ENCODE results near the gene SNTN. TPM values are rescaled to one million over a fixed set of nuclear protein-coding genes. Genes with fewer than 3 reads are reported as not detected.

The SNTN gene
- total and polyA plus RNA-seq, 2 of the 13 experiments (the other 11 are each of a cell fraction or from before 2014, with no cell fraction given): not detected

GRCh38 chr3:63693351-63693750, 40.9 kb downstream of the SNTN start:
- intact Hi-C loops (cut with micrococcal nuclease; ENCODE audit: unreplicated experiment): no loop called here

More at GRCh38 chr3:63693351-63693750, 40.9 kb downstream of the SNTN start:
- Histone ChIP-seq H3K27me3 (ENCODE audit: control insufficient read depth in 1 of 2, insufficient read depth in 2 of 2, low read length in 2 of 2) (no peaks in the 10 kb centered on the region), H4K20me1 (ENCODE audit: insufficient read depth, low read length) (no peaks in the 10 kb centered on the region), H3K4me1 (ENCODE audit: insufficient read depth, low read length) (no peaks in the 10 kb centered on the region), H3K79me2 (ENCODE audit: insufficient read depth, low read length) (no peaks in the 10 kb centered on the region), H3K4me2 (ENCODE audit: low read depth, low read length) (no peak overlapping the region), H3K27ac (ENCODE audit: extremely low read length, insufficient read depth, low read length) (no peak overlapping the region), H2AFZ (ENCODE audit: low read length) (no peak overlapping the region), H3K9ac (ENCODE audit: insufficient read depth, low read depth, low read length) (no peak overlapping the region), H3K4me3 (replicated peaks in 1 of 3; ENCODE audit: insufficient read depth in 1 of 3, low read depth in 2 of 3, low read length in 3 of 3) (no peak overlapping the region), H3K36me3 (replicated peaks in 1 of 2; ENCODE audit: control insufficient read depth in 1 of 2, insufficient read depth in 2 of 2, low read length in 2 of 2) (no peaks in the 10 kb centered on the region), H3K9me3 (ENCODE audit: low read length) (no peaks in the 10 kb centered on the region)
- no peak for DNase-seq (ENCODE audit: low spot score)
- in situ Hi-C loops (cut with HindIII; ENCODE audit: extremely low pct_ligation_motif_present, low pct_unique_long_range_greater_than_20kb): no loop called here
- TF ChIP-seq ZSCAN31 (CRISPR knock-in tag; IDR thresholded peaks at IDR 0.05; ENCODE audit: low read depth) (no peak), ZNF17 (CRISPR knock-in tag; IDR thresholded peaks at IDR 0.05) (no peak), RFX3 (CRISPR knock-in tag; IDR thresholded peaks at IDR 0.05) (no peak), HNF4G (IDR thresholded peaks at IDR 0.05; ENCODE audit: borderline replicate concordance, low read depth, low read length) (no peak), HNF4G (CRISPR knock-in tag; IDR thresholded peaks at IDR 0.05; ENCODE audit: borderline replicate concordance, low read depth) (no peak), SNAI1 (CRISPR knock-in tag; IDR thresholded peaks at IDR 0.05; ENCODE audit: borderline replicate concordance) (no peak), ZFAT (CRISPR knock-in tag; conservative IDR thresholded peaks at IDR 0.05) (no peak), PHB2 (IDR thresholded peaks at IDR 0.05; ENCODE audit: partially characterized antibody) (no peak), JARID2 (CRISPR knock-in tag; IDR thresholded peaks at IDR 0.05; ENCODE audit: insufficient replicate concordance) (no peak), E2F2 (CRISPR knock-in tag; IDR thresholded peaks at IDR 0.05; ENCODE audit: borderline replicate concordance) (no peak), ZNF274 (CRISPR knock-in tag; IDR thresholded peaks at IDR 0.05) (no peak), TFDP1 (CRISPR knock-in tag; IDR thresholded peaks at IDR 0.05; ENCODE audit: borderline replicate concordance) (no peak), NR2F2 (IDR thresholded peaks at IDR 0.05; ENCODE audit: borderline replicate concordance, low read depth) (no peak), HMGA1 (CRISPR knock-in tag; conservative IDR thresholded peaks at IDR 0.05) (no peak), POLR2AphosphoS5 (IDR thresholded peaks at IDR 0.05; ENCODE audit: low read depth, low read length) (no peak), HMGXB4 (CRISPR knock-in tag; IDR thresholded peaks at IDR 0.05; ENCODE audit: borderline replicate concordance in 1 of 2, low read depth in 1 of 2) (no peak)
- TF ChIP-seq, protein P1, sequence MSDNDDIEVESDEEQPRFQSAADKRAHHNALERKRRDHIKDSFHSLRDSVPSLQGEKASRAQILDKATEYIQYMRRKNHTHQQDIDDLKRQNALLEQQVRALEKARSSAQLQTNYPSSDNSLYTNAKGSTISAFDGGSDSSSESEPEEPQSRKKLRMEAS (IDR thresholded peaks at IDR 0.05): no peak
- ChIA-PET POLR2A (no interaction called here), CTCF (ENCODE audit: low intra/inter-chr PET ratio, low total read pairs) (no interaction called here)
- no TSS peak for BruUV-seq (replicated peaks)
- FAIRE-seq: no peak
- ATAC-seq: no peak

Measured in HepG2 (cell line).